Bone marrow (tissue), 2 donors: Measurements from ENCODE around the gene GFRA1.
"Not testable (repeated sequence)": the region's sequence is repeated elsewhere in the genome, so short reads cannot be mapped to it uniquely, and the experiment has no call there.

ENCODE experiments used
- DNase-seq, 2 donors: peaks; one replicate each; lab custom pipeline; 2025; lab: John Stamatoyannopoulos, UW

Gene GFRA1

DNA sequence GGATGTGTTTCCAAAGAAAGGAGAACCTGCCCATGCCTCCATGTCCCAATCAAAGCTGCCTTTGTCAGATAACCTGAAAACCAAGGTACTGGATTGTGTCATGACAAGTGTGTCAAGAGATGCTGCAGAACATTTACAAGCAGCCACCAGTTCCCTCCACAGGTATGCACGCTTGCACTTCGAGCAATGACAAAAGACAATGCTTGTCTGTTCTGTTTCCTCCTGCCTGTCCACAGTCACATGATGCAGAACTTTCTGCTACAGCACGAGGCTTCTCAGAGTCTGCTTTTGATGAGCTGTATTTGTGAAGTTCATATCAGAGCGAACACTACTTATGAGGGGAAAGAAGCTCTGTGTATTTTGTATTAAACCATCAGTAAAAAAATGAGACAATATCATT, 209.9 kb downstream of the GFRA1 start:
- DNase-seq = no peak

DNA sequence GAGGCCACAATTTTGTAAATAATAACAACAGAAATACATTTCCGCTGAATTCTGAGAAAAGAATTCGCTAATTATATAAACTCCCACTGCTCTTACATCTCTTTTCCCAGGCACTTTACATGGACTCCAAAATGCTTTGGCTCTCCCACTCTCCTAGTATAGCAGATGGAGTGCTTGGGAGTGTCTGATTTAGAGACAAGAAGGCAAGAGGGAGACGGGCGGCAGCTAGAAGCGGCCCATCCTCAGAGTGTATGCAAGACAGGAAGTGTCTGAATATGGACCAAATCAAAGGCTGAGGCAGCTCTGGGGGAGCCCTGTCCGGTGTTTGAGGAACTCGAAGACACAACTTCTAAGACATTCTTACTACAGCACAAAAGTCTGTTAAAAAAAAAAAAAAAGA, 212.1 kb downstream of the GFRA1 start:
- DNase-seq = no peak

DNA sequence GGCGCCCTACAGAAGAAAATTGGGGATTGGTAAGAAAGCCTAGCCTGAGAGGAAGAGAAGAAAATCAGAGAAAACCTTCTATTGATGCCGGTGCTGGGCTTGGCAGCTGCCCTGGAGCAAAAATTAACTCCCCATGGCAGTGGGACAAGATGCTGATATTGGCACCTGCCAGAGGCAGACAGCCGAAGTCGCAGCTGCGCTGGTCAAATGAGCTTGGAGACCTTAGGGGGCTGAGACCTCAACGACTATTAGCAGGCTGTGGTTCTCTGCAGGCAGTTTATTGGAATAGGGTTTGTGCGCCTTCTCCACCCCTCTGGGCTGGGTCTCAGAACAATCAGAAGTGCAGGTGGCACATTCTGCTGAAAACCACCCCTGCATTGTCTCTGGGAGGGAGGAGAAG, 213.7 kb downstream of the GFRA1 start:
- DNase-seq = no peak

DNA sequence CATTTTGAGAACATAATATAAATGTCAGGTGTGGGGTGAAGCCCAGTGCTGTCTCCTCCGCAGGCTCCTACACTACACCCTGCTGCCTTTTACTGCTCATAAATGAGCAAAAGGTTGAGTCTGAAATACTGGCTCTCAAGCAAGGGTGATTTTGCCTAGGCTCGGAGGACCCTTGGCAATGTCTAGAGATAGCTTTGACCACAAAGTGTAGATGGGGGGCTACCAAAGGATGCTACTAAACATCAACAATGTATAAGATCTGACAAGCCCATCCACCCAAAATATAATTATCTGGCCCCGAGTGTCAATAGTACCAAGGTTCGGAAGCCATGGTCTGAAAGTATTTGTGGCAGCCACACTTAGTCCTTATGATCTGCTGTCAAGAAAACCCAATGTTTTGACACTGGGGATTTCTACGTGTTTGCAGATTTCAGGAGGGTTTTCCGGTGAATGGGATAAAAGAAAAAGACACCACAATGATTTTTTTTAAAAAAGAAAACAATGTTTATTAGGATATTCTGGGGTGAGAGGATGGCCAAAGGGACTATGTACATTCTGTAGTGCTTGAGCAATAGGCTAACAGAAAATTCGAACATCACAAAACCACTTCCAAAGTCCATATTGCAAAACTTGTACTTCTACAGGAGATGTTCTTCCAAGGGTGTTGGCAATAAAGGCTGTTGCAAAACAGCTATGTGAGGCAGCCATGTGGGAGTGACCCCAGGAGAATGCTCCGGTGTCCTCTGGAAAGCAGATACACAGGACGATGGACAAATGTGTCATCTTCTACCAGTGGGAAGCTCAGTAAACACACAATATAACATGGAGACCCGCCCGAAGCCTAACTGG, 216.3 kb downstream of the GFRA1 start:
- no peak for DNase-seq

DNA sequence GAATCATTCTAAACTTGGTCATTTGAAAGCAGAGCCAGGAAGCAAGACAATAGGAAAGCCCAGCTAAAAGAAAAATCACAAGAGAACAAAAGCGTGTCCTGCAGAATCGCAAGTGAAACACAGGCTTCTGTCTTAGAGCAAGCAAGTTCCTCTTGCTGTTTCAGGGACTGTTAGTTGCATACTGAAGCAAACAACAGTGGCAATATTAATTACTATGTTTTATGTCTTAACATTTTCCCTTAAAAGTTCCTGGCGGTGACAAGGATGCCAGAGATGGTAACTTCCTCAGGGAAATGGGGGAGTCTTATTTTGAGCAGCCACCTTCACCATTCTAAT, 217.1 kb downstream of the GFRA1 start:
- DNase-seq = no peak

DNA sequence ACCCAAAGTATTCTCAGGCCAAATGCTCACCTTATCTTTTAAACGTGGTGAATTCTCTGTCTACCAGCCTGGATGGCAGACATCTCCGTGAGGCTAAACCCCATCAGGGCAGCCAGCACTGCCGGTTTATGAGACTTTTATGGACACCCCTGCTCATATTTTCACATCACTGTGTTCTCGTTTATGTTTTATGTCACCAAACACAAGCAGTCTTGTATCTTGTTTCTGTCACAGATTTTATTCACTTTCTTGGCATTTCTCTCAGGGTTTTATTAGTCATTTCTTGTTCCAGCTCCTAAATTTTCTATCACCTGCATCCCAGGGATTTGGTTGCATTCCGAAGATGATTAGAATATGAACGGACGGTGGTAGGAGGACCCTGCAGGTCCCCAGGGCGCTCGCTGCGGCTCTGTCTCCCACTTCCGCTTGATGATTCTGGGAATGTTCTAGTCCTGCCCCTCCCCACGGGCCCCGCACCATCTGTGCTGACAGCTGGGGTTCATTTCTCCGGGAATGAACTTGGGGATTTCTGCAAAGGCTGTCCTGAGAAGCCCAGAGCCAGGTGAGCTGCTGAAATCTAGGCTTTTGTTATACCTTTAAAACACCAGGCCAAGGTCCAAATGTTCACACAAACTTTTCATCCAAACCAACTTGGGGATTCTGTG, 217.6 kb downstream of the GFRA1 start:
- no peak for DNase-seq

DNA sequence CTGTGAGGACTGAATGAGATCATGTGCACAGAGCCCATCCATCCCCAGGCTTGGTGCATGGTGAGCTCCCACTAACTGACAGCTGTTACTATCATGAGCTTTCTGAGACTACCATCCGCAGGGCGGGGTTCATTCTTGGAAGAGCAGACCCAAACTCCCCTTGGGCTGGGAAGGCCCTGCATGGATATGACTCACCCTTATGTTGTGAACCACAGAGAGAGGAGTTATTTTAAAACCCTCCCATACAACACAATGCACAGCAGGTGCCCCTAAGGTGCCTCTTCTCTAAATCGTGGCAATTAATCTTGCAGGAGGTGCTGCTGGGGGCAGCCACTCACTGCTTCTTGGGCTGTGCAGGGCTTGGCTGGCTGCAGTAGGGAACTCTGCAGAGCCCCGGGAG, 219.1 kb downstream of the GFRA1 start:
- no peak for DNase-seq

DNA sequence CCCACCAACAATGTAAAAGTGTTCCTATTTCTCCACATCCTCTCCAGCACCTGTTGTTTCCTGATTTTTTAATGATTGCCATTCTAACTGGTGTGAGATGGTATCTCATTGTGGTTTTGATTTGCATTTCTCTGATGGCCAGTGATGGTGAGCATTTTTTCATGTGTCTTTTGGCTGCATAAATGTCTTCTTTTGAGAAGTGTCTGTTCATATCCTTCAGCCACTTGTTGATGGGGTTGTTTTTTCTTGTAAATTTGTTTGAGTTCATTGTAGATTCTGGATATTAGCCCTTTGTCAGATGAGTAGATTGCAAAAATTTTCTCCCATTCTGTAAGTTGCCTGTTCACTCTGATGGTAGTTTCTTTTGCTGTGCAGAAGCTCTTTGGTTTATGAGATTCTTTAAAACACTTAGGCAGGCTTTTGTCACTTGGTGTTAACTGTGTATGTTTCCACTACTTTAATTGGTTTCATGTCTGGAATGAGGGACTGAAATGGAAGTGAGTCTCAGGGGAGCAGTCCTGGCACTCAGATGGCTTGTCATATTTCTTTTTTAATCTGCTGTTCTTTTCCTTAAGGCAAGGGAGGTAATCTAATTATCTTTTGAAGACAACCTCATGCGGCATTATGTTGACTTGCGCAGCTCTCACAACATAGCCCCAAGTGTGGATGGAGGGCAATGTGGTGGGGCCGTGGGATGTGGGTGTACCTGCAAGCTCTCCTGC, 219.8 kb downstream of the GFRA1 start:
- not testable (repeated sequence) for DNase-seq

DNA sequence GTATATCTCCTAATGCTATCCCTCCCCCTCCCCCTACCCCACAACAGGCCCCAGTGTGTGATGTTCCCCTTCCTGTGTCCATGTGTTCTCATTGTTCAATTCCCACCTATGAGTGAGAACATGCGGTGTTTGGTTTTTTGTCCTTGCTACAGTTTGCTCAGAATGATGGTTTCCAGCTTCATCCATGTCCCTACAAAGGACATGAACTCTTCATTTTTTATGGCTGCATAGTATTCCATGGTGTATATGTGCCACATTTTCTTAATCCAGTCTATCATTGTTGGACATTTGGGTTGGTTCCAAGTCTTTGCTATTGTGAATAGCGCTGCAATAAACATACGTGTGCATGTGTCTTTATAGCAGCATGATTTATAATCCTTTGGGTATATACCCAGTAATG, 220.5 kb downstream of the GFRA1 start:
- DNase-seq = not testable (repeated sequence)

DNA sequence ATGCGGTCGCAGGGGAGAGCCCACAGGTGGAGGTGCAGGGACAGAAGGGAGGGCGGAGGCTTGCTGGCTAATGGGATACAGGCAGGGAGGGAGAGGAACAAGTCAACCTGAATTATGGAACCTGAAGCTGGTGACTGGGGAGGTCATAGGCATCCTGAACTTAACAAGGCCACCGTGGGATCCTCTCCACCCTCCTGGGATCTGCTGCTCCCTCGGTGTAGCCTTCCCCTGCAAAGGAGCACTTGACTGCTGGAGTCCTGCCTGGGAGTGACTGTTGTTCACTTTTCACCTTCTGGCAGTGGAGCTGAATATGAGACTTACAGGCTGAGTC, 223.1 kb downstream of the GFRA1 start:
- DNase-seq = no peak

DNA sequence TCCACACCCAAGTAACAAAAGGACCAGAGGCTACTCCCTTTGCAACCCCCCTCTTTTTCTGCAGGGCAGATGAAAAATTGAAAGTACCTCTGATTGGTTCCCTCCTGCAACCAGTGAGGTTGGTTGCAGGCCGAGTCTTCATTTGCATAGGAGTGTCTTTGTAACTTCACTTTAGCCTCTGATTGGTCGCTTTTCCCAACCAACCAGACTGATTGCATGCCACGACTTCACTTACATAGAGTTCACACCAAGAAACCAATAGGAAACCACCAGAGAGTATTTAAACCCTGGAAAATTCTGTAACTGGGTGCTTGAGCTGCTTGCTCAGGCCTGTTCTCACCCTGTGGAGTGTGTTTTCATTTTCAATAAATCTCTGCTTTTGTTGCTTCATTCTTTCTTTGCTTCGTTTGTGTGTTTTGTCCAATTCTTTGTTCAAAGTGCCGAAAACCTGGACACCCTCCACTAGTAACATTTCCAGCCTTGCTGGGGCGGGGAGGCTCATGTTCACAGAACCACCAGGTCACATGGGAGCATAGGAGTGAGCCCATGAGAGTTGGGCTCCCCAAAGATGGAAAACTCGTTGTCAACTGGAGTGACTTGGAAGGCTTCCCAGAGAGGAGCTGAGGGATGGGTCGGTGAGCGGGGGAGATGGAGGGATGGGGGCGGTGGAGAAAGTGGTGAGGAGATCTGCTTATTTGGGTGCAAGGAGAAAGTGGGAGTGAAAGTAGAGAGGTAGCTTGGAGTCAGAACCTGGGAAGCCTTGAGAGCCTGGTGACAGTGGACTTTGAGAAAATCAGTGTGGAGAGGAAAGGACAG, 223.6 kb downstream of the GFRA1 start:
- no peak for DNase-seq

DNA sequence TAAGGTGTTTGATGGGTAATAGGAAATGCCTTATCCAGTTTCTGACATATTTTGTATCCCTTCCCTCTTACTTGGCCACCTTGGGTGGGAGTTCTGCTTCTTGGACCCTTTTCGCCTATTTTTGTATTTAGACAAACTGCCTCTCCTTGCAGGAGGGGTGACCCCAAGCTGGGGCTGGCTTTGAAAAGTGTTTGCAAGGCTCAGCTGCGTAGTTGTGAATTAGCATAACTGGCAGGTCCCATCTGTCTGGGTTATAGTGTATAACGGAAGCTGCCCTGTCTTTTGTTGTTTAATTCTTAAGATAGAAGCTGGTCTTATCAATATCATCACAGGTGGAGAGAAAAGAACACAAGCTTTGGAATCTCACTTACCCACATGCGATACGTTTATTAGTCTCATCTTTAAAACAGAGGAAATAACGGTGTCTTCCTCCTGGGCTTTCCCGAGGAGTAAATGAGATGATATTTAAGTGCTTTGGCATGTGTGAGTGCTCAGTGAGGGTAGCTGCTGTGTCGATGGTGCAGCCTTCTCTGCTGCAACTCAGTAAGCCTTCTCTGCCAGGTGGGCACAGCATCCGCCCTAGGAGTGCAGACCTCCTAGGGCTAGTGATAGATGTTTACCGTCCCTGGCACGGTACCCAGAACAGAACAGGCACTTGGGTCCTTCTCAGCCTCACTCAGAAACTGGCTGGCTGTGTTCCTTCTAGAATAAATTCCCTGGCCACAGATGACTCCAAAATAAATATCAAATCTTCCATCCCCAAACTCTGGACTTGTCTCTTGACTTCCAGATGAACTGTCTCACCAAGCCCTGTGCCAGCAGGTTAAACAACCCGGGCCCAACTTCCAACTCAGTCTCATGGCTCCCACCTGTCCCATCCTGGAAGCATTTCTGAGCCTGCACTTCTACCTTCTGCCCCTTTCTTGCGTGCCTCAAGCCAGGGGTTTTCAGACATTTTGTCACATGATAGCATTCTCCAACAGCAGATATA, 227.3 kb downstream of the GFRA1 start:
- no peak for DNase-seq

DNA sequence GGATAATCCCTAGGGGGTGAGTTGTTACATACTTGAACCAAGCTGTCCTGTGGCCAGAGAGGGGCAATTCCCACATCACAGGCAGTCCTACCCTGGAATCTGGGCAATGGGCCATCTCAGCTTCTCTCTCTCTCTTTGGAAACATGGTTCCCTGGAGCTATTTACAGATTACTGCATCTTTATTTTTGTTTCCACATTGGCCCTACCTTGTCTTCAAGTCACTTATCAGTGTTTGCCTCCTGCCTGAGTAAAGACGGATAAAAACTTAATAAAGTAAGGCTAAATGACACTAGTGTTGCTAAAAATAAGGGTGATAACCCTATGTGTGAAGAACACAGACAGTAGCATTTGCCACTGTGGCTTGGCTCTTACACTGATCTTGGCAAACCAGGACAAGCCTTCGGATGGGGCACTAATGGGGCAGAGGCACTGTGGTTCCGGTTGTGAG, 228.2 kb downstream of the GFRA1 start:
- DNase-seq = no peak

DNA sequence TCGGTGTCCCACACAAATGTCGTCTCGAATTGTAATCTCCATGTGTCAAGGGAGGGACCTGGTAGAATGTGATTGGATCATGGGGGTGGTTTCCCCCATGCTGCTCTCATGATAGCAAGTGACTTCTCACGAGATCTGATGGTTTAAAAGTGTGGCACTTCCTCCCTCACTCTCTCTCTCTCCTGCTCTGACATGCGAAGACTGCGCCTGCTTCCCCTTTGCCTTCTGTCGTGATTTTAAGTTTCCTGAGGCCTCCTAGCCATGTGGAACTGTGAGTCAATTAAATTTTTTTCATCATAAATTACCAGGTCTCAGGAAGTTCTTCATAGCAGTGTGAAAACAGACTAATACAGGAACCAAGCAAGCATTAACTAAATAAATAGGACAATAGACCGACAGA, 229.1 kb downstream of the GFRA1 start:
- no peak for DNase-seq

DNA sequence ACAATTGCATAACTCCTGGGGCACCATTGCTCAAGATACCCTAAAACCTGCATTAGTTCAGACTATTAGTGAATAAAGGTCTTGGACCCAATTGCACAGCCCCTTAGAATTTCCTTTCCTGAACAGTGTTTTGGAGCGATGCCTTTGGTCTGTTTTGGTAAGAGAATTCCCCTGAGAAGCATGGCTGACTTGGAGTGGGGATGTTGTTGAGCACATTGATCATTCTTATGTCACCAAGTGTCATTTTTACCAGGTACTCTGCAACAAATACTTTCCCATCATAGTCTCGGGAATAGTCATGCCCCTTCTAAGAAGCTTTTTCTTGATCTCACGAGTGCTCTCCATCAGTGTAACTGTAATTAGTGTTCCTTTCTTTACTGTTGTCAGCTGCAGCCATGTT, 229.7 kb downstream of the GFRA1 start:
- no peak for DNase-seq

DNA sequence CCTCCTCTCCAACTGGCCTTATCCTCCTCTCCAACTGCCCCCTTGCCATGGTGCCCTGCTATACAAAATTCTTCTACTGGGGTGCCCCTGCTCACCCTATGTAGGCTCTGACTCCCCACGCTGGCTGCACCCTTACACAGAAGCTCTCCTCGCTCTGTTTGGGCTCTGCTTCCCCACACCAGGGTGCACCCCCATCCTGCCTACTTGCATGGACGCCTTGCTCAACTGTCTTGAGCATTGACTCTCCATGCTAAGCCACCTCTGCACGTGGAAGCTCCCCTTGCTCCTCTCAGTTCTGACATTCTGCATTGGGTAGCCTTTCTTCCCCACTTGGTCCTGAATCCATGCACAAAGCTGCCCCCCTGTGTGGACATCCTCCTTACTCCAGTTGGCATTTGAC, 231.1 kb downstream of the GFRA1 start:
- no peak for DNase-seq

DNA sequence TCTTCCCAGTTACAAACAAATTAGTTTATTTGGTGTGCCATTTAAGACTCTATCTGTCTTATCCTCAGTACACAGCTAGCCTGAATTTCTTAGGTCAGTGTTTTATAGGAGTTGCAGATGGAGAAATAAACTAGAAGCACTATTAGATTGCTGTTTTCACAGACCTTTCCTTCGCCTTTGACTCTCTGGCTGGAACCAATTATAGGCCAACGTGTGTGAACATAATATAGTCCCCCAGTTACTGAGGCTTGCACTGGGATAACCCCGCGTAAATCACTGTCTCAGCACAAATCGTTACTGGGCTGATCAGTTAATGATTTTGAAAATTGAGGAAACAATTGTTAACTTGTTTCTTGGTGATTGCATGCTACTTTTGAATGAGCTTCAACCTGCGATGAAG, 233.4 kb downstream of the GFRA1 start:
- DNase-seq = no peak

DNA sequence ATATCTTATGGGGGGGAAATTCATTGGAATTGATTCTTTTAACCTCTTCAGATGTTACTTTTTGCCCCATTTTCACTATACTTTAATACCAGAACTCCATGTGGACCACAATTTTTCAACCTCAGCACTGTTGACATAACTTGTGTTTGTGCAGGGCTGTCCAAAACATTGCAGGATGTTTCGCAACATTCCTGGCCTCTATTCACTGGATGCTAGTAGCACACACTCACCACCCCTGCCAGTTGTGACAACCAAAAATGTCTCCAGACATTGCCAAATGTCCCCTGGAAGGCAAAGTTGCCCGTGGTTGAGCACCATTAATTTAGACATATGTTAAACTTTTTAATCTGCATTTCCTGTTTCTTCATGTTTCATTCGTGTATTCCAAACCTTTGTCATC, 234.7 kb downstream of the GFRA1 start:
- no peak for DNase-seq

DNA sequence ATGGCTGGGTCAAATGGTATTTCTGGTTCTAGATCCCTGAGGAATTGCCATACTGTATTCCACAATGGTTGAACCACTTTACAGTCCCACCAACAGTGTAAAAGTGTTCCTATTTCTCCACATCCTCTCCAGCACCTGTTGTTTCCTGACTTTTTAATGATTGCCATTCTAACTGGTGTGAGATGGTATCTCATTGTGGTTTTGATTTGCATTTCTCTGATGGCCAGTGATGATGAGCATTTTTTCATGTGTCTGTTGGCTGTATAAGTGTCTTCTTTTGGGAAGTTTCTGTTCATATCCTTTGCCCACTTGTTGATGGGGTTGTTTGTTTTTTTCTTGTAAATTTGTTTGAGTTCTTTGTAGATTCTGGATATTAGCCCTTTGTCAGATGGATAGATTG, 237.6 kb downstream of the GFRA1 start:
- not testable (repeated sequence) for DNase-seq

DNA sequence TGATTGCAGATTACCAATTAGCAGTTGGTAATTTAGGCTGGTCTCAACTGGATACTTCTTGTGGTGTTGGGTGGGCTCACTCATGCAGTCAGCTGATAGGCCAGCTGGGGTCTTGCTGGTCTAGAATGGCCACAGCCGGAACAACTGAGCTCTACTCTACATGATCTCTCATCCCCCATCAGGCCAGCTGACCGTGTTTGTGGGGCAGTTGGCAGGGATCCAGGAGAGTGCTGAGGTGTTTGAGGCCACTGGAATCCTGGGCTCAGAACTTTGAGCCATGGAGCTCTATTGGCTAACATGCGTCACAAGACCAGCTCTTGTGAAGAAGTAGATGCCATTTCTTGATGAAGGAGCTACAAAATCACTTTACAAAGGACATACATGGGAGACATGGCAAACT, 242.4 kb downstream of the GFRA1 start:
- DNase-seq = no peak

DNA sequence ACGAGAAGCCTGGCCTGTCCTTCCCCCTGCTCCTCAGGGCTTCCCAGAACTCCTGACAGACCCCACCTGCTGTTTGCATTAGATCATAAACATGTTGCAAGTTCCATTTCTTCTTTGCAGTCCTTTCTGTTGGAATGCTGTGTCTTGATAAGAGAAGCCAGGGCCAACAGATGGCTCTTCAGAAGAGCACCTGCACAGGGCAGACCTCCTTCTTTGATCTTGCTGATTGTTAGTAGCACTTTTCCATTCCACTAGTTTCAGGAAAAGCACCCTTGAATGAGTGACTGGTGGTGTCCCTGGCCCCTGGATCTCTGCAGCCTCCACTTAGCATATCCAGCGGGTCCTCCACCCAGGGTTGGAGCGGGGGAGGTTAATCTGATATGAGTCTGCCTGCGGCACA, 243.2 kb downstream of the GFRA1 start:
- no peak for DNase-seq
